ENCODE results near the gene RELN. TPM values are rescaled to one million over a fixed set of nuclear protein-coding genes. Genes with fewer than 3 reads are reported as not detected.
"Not testable (repeated sequence)": the region's sequence is repeated elsewhere in the genome, so short reads cannot be mapped to it uniquely, and the experiment has no call there.

The RELN gene
- total RNA-seq, 1 experiment from 2014 or later = 0.20 TPM

GRCh38 chr7:103499976-103500375 is 489.5 kb downstream of the RELN start (continued):
- TF ChIP-seq ZBTB33 (IDR thresholded peaks at IDR 0.05; ENCODE audit: extremely low read depth, insufficient replicate concordance, low read length) (no peak), FOSL1 (IDR thresholded peaks at IDR 0.05; ENCODE audit: low read depth) (no peak)

- no peaks in the 10 kb centered on the region for H3K36me3 ChIP-seq (ENCODE audit: control insufficient read depth in 1 of 2, insufficient read depth in 2 of 2, low read length in 2 of 2)
- H3K4me2 ChIP-seq (ENCODE audit: low read length) = no peak overlapping the region
- H3K9me2 ChIP-seq (ENCODE audit: insufficient read depth) = no peaks in the 10 kb centered on the region
- H3K4me1 ChIP-seq (ENCODE audit: control insufficient read depth in 1 of 2, insufficient read depth in 2 of 2, low read length in 2 of 2) = no peaks in the 10 kb centered on the region
- ChIA-PET POLR2A (no interaction called here), RAD21 (ENCODE audit: low non-redundant PET in 1 of 2, low total read pairs in 2 of 2, uncharacterized antibody in 2 of 2, unreplicated experiment in 2 of 2) (no interaction called here), CTCF (no interaction called here)
- no peak overlapping the region for H3K9ac ChIP-seq (ENCODE audit: low read length)
- H3K27ac ChIP-seq (ENCODE audit: low read depth, low read length) = no peak overlapping the region
- H3K79me2 ChIP-seq (ENCODE audit: insufficient read depth, low read length) = no peaks in the 10 kb centered on the region
- BruUV-seq (replicated peaks) = no TSS peak
- no peaks in the 10 kb centered on the region for H3K9me3 ChIP-seq (ENCODE audit: control insufficient read depth in 1 of 2, insufficient read depth in 1 of 2, low read depth in 1 of 2, low read length in 2 of 2)
- no peaks in the 10 kb centered on the region for H4K20me1 ChIP-seq (ENCODE audit: insufficient read depth)
- peaks cover 64% of the 10 kb centered on the region for H3K27me3 ChIP-seq (ENCODE audit: insufficient read depth, low read length)
- ATAC-seq = no peak
- DNase-seq (ENCODE audit: low read depth, low spot score) = no peak
- no peak for TF ChIP-seq SP1 (IDR thresholded peaks at IDR 0.05; ENCODE audit: low read depth)
- TF ChIP-seq ZFX (IDR thresholded peaks at IDR 0.05) = no peak
- TF ChIP-seq CTCF (IDR thresholded peaks at IDR 0.05 in 2 of 3, conservative IDR thresholded peaks at IDR 0.05 in 1 of 3; ENCODE audit: borderline replicate concordance in 1 of 3, insufficient read depth in 1 of 3, low read depth in 2 of 3, low read length in 2 of 3) = no peak
- no peak for TF ChIP-seq MAX (IDR thresholded peaks at IDR 0.05)
- no peak for TF ChIP-seq RAD21 (IDR thresholded peaks at IDR 0.05; ENCODE audit: low read depth)
- no peak for TF ChIP-seq JUND (IDR thresholded peaks at IDR 0.05)
- TF ChIP-seq ELF1 (IDR thresholded peaks at IDR 0.05; ENCODE audit: borderline replicate concordance, low read depth) = no peak
- no peak for TF ChIP-seq EZH2 (IDR thresholded peaks at IDR 0.05)
- no peak for TF ChIP-seq SRF (IDR thresholded peaks at IDR 0.05; ENCODE audit: low read depth)
- no peak for TF ChIP-seq EZH2phosphoT487 (IDR thresholded peaks at IDR 0.05; ENCODE audit: borderline replicate concordance)
- TF ChIP-seq SIN3A (IDR thresholded peaks at IDR 0.05; ENCODE audit: low read depth) = no peak
- no peak for TF ChIP-seq ZNF274 (IDR thresholded peaks at IDR 0.05; ENCODE audit: low read depth, low read length)
- TF ChIP-seq CEBPB (IDR thresholded peaks at IDR 0.05; ENCODE audit: low read depth) = no peak
- TF ChIP-seq FOSL1 (IDR thresholded peaks at IDR 0.05; ENCODE audit: low read depth) = no peak
- no peak for TF ChIP-seq EGR1 (IDR thresholded peaks at IDR 0.05; ENCODE audit: low read depth)
- no peak for TF ChIP-seq YY1 (IDR thresholded peaks at IDR 0.05; ENCODE audit: extremely low read depth, insufficient replicate concordance, low read depth, low read length)
- no peak for TF ChIP-seq POLR2A (IDR thresholded peaks at IDR 0.05; ENCODE audit: borderline replicate concordance, extremely low read depth, insufficient read depth, insufficient read length)
- no peak for TF ChIP-seq CBX3 (IDR thresholded peaks at IDR 0.05; ENCODE audit: low read depth)
- intact Hi-C loops (cut with micrococcal nuclease) = no loop called here
- no peak overlapping the region for H3K4me3 ChIP-seq (replicated peaks in 1 of 2; ENCODE audit: low read depth in 1 of 2, low read length in 2 of 2)
- H2AFZ ChIP-seq (ENCODE audit: low read depth, low read length, poor library complexity, severe bottlenecking) = no peak overlapping the region
Measured at GRCh38 chr7:103487419-103487818, 502.0 kb downstream of the RELN start.

GRCh38 chr7:103486873-103487272 is 502.6 kb downstream of the RELN start:
- H3K4me1 ChIP-seq (ENCODE audit: control insufficient read depth in 1 of 2, insufficient read depth in 2 of 2, low read length in 2 of 2); CTCF ChIA-PET; RAD21 ChIA-PET (ENCODE audit: low non-redundant PET in 1 of 2, low total read pairs in 2 of 2, uncharacterized antibody in 2 of 2, unreplicated experiment in 2 of 2); BruUV-seq (replicated peaks); H3K36me3 ChIP-seq (ENCODE audit: control insufficient read depth in 1 of 2, insufficient read depth in 2 of 2, low read length in 2 of 2); DNase-seq (ENCODE audit: low read depth, low spot score); H3K9me2 ChIP-seq (ENCODE audit: insufficient read depth); H3K9ac ChIP-seq (ENCODE audit: low read length); H3K27ac ChIP-seq (ENCODE audit: low read depth, low read length); H3K4me3 ChIP-seq (replicated peaks in 1 of 2; ENCODE audit: low read depth in 1 of 2, low read length in 2 of 2); H3K9me3 ChIP-seq (ENCODE audit: control insufficient read depth in 1 of 2, insufficient read depth in 1 of 2, low read depth in 1 of 2, low read length in 2 of 2); H4K20me1 ChIP-seq (ENCODE audit: insufficient read depth); H2AFZ ChIP-seq (ENCODE audit: low read depth, low read length, poor library complexity, severe bottlenecking); H3K79me2 ChIP-seq (ENCODE audit: insufficient read depth, low read length); intact Hi-C loops (cut with micrococcal nuclease); ATAC-seq; H3K4me2 ChIP-seq (ENCODE audit: low read length); POLR2A ChIA-PET: not testable (repeated sequence)
- peaks cover 66% of the 10 kb centered on the region for H3K27me3 ChIP-seq (ENCODE audit: insufficient read depth, low read length)

All from HCT116 (cell line).